HG03575 (cell line): ENCODE results near the gene BRDT.

Experiments used
- ATAC-seq: cut with Tn5 transposase; IDR thresholded peaks from one replicate; pipeline ENCODE4 v1.9.1; 2021; ENCODE audit not compliant: unreplicated experiment, insufficient number of reproducible peaks, low FRiP score; ENCODE audit errors: extremely low read depth

Gene BRDT

DNA sequence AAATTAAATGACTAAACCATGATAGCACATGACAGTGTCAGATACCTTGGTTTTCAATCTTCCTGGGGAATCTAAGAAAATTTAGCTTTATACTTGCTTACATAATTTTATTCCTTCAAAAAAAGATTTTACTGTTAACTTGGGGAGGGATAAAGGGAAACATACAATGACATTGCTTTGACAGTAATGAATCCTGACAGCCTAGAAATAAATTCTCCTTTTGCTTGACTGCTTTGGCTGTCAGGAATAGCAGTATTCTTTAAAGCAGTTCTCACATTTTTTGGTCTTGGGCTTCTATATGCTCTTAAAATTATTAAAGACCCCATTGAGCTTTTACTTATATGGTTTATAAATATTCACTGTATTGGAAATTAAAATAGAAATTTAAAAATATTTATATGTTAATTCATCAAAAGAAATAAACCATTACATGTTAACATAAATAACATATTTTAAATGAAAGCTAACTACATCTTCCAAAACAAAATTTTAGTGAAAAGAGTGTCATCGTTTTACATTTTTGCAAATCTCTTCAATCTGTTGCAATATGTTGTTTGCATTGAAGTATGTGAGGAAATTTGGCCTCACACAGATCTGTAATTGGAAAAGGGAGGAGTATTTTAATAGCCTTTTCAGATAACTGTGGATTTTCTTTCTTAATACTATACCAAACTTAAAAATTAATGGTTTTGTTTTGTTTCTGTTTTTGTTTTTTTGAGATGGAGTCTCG is 96.7 kb downstream of the BRDT start:
- no peak for ATAC-seq

DNA sequence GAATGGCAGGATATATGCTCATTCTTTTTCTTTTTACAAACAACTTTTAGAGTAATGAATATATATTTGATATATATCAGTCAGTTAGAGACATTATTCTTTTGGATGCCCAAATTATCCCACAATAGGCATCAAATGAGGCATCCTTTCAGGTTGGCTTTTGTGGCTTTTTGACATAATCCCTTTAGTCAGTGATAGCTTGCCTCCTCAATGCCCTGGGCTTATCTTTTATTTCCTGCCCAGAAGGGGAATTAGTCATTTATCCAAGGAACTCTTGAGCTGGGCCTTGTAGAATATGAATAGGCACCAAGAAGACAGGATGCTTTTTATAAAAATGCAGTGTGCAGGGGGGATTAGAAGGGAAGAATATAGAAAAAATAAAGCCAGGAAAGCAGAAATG is 102.7 kb downstream of the BRDT start:
- ATAC-seq = no peak
